Mucosa of stomach (tissue), 1 donor: Measurements from ENCODE around the gene CLIC4.
"Not testable (repeated sequence)": the region's sequence is repeated elsewhere in the genome, so short reads cannot be mapped to it uniquely, and the experiment has no call there.

Experiments used
- H3K27me3 ChIP-seq: one replicate; pipeline ENCODE4 v1.7.0; 2013; ENCODE audit warnings: mild to moderate bottlenecking, low read length; ENCODE audit not compliant: control insufficient read depth, insufficient read depth
- H3K36me3 ChIP-seq: one replicate; pipeline ENCODE4 v1.7.0; 2013; ENCODE audit warnings: low read length; ENCODE audit not compliant: control insufficient read depth, insufficient read depth
- H3K4me1 ChIP-seq: one replicate; pipeline ENCODE4 v1.7.0; 2013; ENCODE audit warnings: mild to moderate bottlenecking, low read length; ENCODE audit not compliant: control insufficient read depth, insufficient read depth
- H3K4me3 ChIP-seq: one replicate; pipeline ENCODE4 v1.7.0; 2013; ENCODE audit warnings: low read length
- H3K9ac ChIP-seq: one replicate; pipeline ENCODE4 v1.7.0; 2013; ENCODE audit warnings: mild to moderate bottlenecking, low read length, moderate library complexity
- H3K9me3 ChIP-seq: one replicate; pipeline ENCODE4 v1.7.0; 2013; ENCODE audit warnings: mild to moderate bottlenecking, low read length, moderate library complexity; ENCODE audit not compliant: control insufficient read depth
- donor health status: Pancreatic carcinoma.

CLIC4 gene

DNA sequence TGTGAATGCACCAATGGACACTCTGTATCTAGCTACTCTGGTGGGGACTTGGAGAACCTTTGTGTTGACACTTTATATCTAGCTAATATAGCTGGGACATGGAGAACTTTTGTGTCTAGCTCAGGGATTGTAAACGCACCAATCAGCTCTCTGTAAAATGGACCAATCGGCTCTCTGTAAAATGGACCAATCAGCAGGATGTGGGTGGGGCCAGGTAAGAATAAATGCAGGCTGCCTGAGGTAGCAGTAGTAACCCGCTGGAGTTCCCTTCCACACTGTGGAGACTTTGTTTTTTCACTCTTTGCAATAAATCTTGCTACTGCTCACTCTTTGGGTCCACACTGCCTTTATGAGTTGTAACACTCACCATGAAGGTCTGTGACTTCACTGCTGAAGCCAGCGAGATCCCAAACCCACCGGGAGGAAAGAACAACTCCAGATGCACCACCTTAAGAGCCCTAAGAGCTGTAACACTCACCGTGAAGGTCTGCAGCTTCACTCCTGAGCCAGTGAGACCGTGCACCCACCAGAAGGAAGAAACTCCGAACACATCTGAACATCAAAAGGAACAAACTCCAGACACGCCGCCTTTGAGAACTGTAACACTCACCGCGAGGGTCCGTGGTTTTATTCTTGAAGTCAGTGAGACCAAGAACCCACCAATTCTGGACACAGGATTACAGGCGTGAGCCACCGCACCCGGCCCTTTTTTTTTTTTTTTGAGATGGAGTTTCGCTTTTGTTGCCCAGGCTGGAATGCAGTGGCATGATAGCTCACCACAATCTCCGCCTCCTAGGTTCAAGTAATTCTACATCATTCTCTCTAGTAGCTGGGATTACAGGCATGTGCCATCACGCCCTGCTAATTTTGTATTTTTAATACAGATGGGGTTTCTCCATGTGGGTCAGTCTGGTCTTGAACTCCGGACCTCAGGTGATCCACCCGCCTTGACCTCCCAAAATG, 22.9 kb upstream of the CLIC4 start:
- not testable (repeated sequence) for H3K4me3 ChIP-seq, H3K9ac ChIP-seq, H3K9me3 ChIP-seq, H3K27me3 ChIP-seq, H3K36me3 ChIP-seq
- H3K4me1 ChIP-seq = peaks cover 27% of the 10 kb centered on the region

DNA sequence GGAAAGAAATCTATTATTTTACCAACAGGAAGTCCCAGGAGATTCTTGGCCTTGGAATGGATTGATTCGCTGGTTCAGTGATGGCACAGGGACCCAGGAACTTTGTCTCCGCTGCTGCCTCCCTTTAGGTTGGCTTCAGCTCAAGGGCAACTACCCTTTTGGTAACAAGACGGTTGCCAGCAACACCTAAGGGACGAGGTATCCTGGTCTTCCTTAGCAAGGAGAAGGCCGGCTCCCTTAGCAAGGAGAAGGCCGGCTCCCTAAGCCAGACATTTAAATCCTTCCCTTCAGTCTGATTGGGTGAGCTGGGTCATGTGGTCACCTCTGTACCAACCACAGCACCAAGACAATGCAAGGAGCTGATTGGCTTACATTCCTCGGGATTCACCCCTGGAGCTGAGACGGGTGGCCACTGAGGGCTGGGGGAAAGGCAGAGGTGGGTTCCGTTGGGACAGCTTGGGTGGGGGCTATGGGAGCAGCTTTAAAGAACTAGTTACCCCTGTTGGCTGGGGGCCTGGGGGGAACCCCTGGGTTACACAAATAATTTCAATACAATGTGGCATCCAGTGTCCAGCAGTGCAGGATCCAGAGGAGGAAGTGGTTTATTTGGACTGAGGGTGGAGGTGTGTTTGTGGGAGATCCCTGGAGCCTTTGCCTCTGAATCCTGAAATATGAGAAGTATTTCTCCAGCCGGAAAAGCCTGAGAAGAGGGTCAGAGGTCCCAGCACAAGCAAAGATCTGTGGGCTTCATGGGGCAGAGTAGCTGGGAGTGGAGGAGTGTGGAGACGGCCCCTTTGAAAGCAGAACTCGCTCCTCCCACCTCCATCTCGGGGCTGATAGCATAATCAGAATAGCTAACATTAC, 20.7 kb upstream of the CLIC4 start:
- H3K9ac ChIP-seq = peak overlapping the region; percentile 56
- H3K4me1 ChIP-seq = peaks cover 34% of the 10 kb centered on the region
- no peaks in the 10 kb centered on the region for H3K27me3 ChIP-seq
- H3K9me3 ChIP-seq = no peaks in the 10 kb centered on the region
- H3K4me3 ChIP-seq = peak overlapping the region; percentile 27
- no peaks in the 10 kb centered on the region for H3K36me3 ChIP-seq

DNA sequence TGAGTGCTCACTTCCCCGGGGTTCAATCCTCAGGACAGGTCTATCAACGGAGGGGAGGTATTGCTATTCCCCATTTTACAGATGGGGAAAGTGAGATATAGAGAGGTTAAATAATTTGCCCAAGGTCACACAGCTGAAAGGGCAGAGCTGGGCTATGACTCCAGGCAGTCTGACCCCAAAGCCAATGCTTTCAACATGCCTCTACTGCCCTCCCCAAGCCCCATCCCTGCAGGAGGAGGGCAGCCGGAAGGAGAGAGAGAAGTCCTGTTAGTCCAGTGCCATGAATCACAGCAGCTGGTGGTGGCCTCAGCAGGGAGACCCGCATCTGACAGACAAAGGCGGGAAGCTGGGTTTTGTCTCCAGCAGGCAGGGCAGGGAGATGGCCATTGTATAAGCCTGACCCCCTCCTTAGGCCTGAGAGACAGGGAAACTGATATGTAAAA, 20.0 kb upstream of the CLIC4 start:
- Histone ChIP-seq H3K4me1 (peaks cover 34% of the 10 kb centered on the region), H3K9ac (peak overlapping the region; percentile 56), H3K36me3 (no peaks in the 10 kb centered on the region), H3K27me3 (no peaks in the 10 kb centered on the region), H3K4me3 (peak overlapping the region; percentile 27), H3K9me3 (no peaks in the 10 kb centered on the region)

DNA sequence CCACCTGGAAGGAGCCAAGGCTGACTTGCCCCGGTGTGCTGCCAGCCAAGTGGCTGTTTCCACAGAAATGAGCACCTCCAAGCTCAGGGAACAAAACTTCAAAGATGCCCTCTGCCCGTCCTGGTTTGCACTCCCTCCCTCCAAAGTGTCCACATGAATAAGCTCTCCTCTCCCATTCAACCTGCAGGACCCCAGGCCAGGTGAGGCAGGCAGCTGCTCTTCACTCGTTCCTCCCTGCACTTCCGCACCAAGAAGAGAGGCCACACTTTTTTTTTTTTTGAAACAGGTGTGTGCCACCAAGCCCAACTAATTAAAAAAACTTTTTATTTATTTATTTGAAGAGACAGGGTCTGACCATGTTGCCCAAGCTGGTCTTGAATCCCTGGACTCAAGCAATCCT, 18.5 kb upstream of the CLIC4 start:
- Histone ChIP-seq H3K4me1 (peaks cover 44% of the 10 kb centered on the region), H3K27me3 (no peaks in the 10 kb centered on the region), H3K4me3 (no peak overlapping the region), H3K9me3 (no peaks in the 10 kb centered on the region), H3K9ac (no peak overlapping the region), H3K36me3 (no peaks in the 10 kb centered on the region)

DNA sequence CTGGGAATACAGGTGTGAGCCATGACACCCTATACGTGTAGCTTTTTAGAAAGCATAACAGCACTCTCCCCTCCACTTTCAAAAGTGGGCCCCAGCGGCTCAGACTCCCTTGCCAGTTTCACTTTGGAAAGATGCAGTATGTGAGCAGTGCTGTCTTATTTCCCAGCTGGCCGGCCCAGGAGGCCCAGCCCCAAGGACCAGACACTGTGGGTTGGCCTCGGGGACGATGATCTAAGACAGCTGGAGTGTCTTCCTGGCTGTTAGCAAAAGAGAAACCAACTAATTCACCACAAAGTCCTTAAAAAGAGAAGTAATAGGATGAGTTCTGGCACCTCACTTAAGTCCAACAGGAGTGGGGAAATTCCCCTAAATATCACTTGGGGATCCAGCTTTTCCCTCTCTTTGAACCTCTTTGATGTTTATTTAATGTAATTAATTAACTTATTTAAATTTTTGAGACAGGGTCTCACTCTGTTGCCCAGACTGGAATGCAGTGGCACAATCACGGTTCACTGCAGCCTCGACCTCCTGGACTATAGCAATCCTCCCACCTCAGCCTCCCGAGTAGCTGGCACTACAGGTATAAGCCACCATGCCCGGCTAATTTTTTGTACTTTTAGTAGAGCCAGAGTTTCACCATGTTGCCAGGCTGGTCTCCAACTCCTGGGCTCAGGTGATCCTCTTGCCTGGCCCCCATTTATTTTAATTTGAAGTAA, 17.6 kb upstream of the CLIC4 start:
- Histone ChIP-seq H3K4me3 (no peak overlapping the region), H3K4me1 (peaks cover 43% of the 10 kb centered on the region), H3K36me3 (no peaks in the 10 kb centered on the region), H3K27me3 (no peaks in the 10 kb centered on the region), H3K9ac (no peak overlapping the region), H3K9me3 (no peaks in the 10 kb centered on the region)

DNA sequence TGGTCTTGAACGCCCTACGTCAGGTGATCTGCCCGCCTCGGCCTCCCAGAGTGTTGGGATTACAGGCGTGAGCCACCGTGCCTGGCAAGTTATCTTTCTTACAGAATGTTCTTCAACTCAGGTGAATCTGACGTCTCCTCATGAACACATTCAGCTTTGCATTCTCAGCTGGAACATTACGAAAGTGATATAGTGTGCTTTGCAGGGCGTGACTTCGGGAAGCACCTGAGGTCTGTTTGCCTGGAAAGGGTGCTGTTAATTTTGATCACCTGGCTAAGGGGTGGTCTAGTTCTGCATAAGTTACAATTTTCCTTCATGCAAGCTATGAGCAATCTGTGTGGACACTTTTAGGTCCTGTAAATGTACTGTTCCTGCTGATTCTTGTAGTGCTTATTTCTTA, 16.3 kb upstream of the CLIC4 start:
- H3K9ac ChIP-seq = no peak overlapping the region
- H3K9me3 ChIP-seq = no peaks in the 10 kb centered on the region
- no peaks in the 10 kb centered on the region for H3K27me3 ChIP-seq
- H3K4me1 ChIP-seq = peaks cover 40% of the 10 kb centered on the region
- no peaks in the 10 kb centered on the region for H3K36me3 ChIP-seq
- H3K4me3 ChIP-seq = no peak overlapping the region

DNA sequence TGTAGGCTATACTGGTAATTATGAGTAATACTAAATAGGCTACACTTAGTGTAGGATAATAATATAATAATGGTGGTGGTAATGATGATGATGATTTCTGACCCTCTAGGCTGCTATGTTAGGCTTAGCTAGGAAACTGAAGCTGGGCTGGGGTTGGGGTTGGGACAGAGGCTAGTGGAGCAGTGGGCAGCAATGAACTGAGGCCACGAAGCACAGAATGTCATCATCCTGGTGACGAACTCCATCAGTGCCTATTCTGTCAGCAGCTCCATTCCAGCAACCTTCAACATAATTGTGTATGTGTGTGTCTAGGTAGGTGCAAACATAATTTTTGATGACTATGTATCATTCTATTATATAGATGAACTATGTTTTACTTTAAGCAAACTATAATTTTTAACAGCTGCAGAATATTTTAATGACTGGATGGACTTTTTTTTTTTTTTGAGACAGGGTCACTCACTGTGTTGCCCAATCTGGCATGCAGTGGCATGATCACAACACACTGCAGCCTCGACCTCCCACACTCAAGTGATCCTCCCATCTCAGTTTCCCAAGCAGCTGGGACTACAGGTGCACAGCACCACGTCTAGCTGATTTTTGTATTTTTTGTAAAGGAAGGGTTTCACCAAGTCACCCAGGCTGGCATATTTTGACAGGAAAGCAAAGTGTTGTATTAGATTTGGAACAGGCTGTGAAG, 12.9 kb upstream of the CLIC4 start:
- no peaks in the 10 kb centered on the region for H3K36me3 ChIP-seq
- H3K9me3 ChIP-seq = no peaks in the 10 kb centered on the region
- H3K27me3 ChIP-seq = no peaks in the 10 kb centered on the region
- H3K9ac ChIP-seq = no peak overlapping the region
- no peak overlapping the region for H3K4me3 ChIP-seq
- peaks cover 16% of the 10 kb centered on the region for H3K4me1 ChIP-seq

DNA sequence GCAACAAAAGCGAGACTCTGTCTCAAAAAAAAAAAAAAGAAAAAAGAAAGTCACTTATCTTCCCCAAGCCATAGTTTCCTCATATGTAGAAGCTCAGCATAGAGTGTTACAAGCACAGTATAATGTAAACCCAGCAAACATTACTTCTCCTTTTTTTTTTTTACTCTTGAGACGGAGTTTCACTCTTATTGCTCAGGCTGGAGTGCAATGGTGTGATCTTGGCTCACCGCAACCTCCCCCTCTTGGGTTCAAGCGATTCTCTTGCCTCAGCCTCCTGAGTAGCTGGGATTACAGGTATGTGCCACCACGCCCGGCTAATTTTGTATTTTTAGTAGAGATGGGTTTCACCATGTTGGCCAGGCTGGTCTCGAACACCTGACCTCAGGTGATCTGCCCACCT, 11.9 kb upstream of the CLIC4 start:
- not testable (repeated sequence) for H3K27me3 ChIP-seq, H3K36me3 ChIP-seq, H3K9ac ChIP-seq, H3K4me3 ChIP-seq, H3K9me3 ChIP-seq
- H3K4me1 ChIP-seq = peaks cover 16% of the 10 kb centered on the region

DNA sequence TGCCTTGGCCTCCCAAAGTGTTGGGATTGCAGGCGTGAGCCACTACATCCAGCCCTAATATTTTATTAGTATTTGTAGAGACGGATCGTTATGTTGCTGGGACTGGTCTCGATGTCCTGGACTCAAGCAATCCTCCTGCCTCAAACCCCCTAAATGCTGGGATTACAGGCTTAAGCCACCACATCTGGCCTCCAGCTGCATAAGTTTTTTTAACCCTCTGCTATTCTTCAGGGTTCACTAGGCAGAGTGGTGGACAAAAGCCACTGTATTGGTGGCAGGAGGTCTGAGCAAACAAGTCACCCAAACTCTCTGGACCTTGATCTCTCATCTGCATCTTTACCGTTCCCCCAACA, 10.1 kb upstream of the CLIC4 start:
- Histone ChIP-seq H3K27me3 (no peaks in the 10 kb centered on the region), H3K9me3 (no peaks in the 10 kb centered on the region), H3K36me3 (no peaks in the 10 kb centered on the region), H3K4me1 (peaks cover 9% of the 10 kb centered on the region), H3K4me3 (no peak overlapping the region), H3K9ac (no peak overlapping the region)

DNA sequence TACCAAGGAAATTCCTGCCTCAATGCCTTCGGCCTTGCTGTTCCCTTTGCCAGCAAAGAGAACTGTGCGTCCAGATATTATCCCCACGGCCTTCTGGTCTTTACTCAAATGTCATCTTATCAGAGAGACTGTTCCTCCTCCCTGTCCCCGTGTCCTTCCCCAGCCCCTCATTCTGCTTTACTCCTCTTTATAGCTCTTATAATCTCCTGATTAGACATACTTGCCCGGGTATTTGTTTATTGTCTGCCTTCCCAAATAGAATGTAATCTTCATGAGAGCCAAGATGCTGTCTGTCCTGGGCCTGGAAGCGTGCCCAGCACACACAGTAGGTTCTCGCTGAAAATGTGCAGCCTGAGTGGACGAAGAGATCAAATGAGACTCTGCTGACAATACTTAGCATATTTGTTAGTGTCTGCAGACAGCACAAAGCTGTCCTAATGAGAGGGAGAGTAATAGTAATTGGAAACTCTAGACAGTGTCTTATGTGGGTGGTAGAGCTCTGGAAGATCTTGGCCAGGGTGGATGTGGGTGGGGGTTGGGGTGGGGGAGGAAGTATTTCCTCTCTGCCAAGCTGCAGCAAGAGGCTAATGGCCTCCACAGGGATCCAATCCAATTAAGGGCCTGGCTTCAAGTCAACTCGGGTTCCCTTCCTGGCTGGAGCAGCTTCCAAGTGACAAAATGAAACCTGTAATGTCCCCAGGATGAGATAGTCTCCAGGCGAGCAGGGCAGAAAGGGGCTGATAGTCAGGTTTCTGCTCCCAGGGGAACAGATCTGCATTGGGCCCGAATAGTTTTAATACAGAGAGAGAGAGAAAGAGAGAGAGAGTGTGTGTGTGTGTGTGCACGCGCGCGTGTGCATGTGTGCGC, 9.5 kb upstream of the CLIC4 start:
- Histone ChIP-seq H3K36me3 (no peaks in the 10 kb centered on the region), H3K4me3 (no peak overlapping the region), H3K9ac (no peak overlapping the region), H3K27me3 (no peaks in the 10 kb centered on the region), H3K4me1 (peaks cover 5% of the 10 kb centered on the region), H3K9me3 (no peaks in the 10 kb centered on the region)
